K562 (cell line): Measurements from ENCODE around the gene AGPAT3. TPM values are rescaled to one million over a fixed set of nuclear protein-coding genes. Genes with fewer than 3 reads are reported as not detected.

ENCODE experiments used
- HNRNPLL ChIP-seq: fragments of 200-400 bp; formaldehyde crosslinking; IDR thresholded peaks from 2 replicates; pipeline ENCODE4 v1.6.1; 2017; ENCODE audit warnings: low read length, low read depth, mild to moderate bottlenecking; ENCODE audit not compliant: poor library complexity, severe bottlenecking
- KLF16 ChIP-seq: IDR thresholded peaks from 2 replicates; pipeline ENCODE4 v1.6.1; 2016; ENCODE audit warnings: antibody characterized with exemption
- MECOM ChIP-seq: fragments of 250-450 bp; sonication (Bioruptor Pico); IDR thresholded peaks from 2 replicates; pipeline ENCODE4 v1.8.0; 2022; ENCODE audit warnings: inconsistent platforms
- MNT ChIP-seq, 2 experiments: fragments of 450-650 bp; conservative IDR thresholded peaks; 2 replicates each; pipeline ENCODE4 v1.6.1; 2017; ENCODE audit warnings: mild to moderate bottlenecking in 2 of 2, moderate library complexity in 2 of 2
- POLR2AphosphoS2 ChIP-seq: IDR thresholded peaks from 2 replicates; pipeline ENCODE4 v1.6.1; 2012; ENCODE audit warnings: low read length, improper control_type of control experiment
- POLR2AphosphoS5 ChIP-seq: IDR thresholded peaks from 2 replicates; pipeline ENCODE4 v1.6.1; 2011; ENCODE audit warnings: mild to moderate bottlenecking, low read depth, low read length, moderate library complexity; ENCODE audit not compliant: control insufficient read depth, insufficient read depth
- PTBP1 ChIP-seq: fragments of 200-400 bp; formaldehyde crosslinking; IDR thresholded peaks from 2 replicates; pipeline ENCODE4 v1.6.1; 2017; ENCODE audit warnings: low read depth, low read length
- RBM17 ChIP-seq: fragments of 200-400 bp; formaldehyde crosslinking; IDR thresholded peaks from 2 replicates; pipeline ENCODE4 v1.6.1; 2017; ENCODE audit warnings: low read depth, mild to moderate bottlenecking, low read length, borderline replicate concordance
- TRIM25 ChIP-seq: fragments of 450-650 bp; IDR thresholded peaks from 2 replicates; pipeline ENCODE4 v1.7.0; 2016; ENCODE audit warnings: borderline replicate concordance
- ZBTB40 ChIP-seq, 2 experiments: fragments of 450-650 bp in 1 of 2; sonication (generic) in 1 of 2; formaldehyde crosslinking in 1 of 2; IDR thresholded peaks; 2 replicates each; pipeline versions ENCODE4 v1.7.1 to v1.9.0; 2016 to 2022; ENCODE audit warnings: inconsistent platforms in 1 of 2, mild to moderate bottlenecking in 1 of 2, missing genetic modification reagents in 1 of 2
- ZC3H4 ChIP-seq: sonication (generic); formaldehyde crosslinking; IDR thresholded peaks from 2 replicates; pipeline ENCODE4 v1.9.0; 2021; ENCODE audit warnings: missing genetic modification reagents, borderline replicate concordance
- ZNF584 ChIP-seq: fragments of 200-800 bp; sonication (Bioruptor generic); IDR thresholded peaks from 2 replicates; pipeline ENCODE4 v1.6.1; 2016; ENCODE audit warnings: low read depth, mild to moderate bottlenecking, missing genetic modification characterization, missing compliant biosample characterization
- polyA plus RNA-seq, 8 experiments: library from polyadenylated mRNA; depleted of rRNA in 4 of 8; stranded (reverse) in 5 of 8; unstranded in 3 of 8; fragments of >200 nt; fragmentation: Nextera tagmentation in 2 of 8; fragmentation: Illumina TruSeq in 1 of 8; extraction: Ambion mirVana in 2 of 8; extraction: Trizol in 1 of 8; gene quantifications; 2 replicates each; pipeline versions ENCODE4 v1.2.1 to v1.2.3, GENCODE V29; 2011 to 2014; ENCODE audit warnings: inconsistent platforms in 1 of 8, missing spikeins in 1 of 8
- total RNA-seq, 7 experiments: library from RNA; depleted of rRNA in 6 of 7; stranded (reverse); fragments of >200 nt in 6 of 7; fragmentation: Illumina TruSeq in 2 of 7; extraction: Trizol in 2 of 7; gene quantifications; 2 replicates each; pipeline versions ENCODE4 v1.2.1 to v1.2.3, GENCODE V29; 2011 to 2021; ENCODE audit warnings: low replicate concordance in 1 of 7

The AGPAT3 gene
- total and polyA plus RNA-seq, 9 of the 15 experiments (the other 6 are each of a cell fraction or from before 2014, with no cell fraction given), result 1.5 to 88.4 (median 35.7) TPM

GRCh38 chr21:44011579-44012473 is 146.8 kb downstream of the AGPAT3 start, which contains the start of gene TRAPPC10 (continued):
- no peak for TF ChIP-seq MECOM (CRISPR knock-in tag)
- peak; percentile 52 to 76 for TF ChIP-seq MNT (conservative IDR thresholded peaks at IDR 0.05)
- peak; percentile 95 for TF ChIP-seq ZBTB40 (IDR thresholded peaks at IDR 0.05)
- TF ChIP-seq ZBTB40 (CRISPR knock-in tag; IDR thresholded peaks at IDR 0.05), result no peak
- no peak for TF ChIP-seq HNRNPLL
- no peak for TF ChIP-seq KLF16
- 0 out of 2 replicates have a peak, but pooled peaks have one; percentile 33 for TF ChIP-seq ZC3H4
- TF ChIP-seq PTBP1, result 0 out of 2 replicates have a peak, but pooled peaks have one; percentile 54
- TF ChIP-seq ZNF584, result 0 out of 2 replicates have a peak, but pooled peaks have one; percentile 44
- no peak for TF ChIP-seq RBM17
- TF ChIP-seq POLR2AphosphoS5, result peak; percentile 85
- no peak for TF ChIP-seq TRIM25
- no peak; the same call in 1 of the 2 replicates for TF ChIP-seq POLR2AphosphoS2
